Stimulated activated CD8-positive, alpha-beta memory T cell treated with anti-CD3 and anti-CD28 coated beads, Interleukin-7, amount 100 ng/mL, for 48 hours (primary cell): Measurements from ENCODE around the gene ATG4C.
"Not testable (repeated sequence)": the region's sequence is repeated elsewhere in the genome, so short reads cannot be mapped to it uniquely, and the experiment has no call there.

ENCODE experiments used
- DNase-seq, 2 donors: peaks; one replicate each; pipeline ENCODE4 v3.0.0-alpha.2; 2020; ENCODE audit warnings: low read depth in 1 of 2; ENCODE audit errors: extremely low read depth in 1 of 2

Gene ATG4C, protein sequence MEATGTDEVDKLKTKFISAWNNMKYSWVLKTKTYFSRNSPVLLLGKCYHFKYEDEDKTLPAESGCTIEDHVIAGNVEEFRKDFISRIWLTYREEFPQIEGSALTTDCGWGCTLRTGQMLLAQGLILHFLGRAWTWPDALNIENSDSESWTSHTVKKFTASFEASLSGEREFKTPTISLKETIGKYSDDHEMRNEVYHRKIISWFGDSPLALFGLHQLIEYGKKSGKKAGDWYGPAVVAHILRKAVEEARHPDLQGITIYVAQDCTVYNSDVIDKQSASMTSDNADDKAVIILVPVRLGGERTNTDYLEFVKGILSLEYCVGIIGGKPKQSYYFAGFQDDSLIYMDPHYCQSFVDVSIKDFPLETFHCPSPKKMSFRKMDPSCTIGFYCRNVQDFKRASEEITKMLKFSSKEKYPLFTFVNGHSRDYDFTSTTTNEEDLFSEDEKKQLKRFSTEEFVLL

DNA sequence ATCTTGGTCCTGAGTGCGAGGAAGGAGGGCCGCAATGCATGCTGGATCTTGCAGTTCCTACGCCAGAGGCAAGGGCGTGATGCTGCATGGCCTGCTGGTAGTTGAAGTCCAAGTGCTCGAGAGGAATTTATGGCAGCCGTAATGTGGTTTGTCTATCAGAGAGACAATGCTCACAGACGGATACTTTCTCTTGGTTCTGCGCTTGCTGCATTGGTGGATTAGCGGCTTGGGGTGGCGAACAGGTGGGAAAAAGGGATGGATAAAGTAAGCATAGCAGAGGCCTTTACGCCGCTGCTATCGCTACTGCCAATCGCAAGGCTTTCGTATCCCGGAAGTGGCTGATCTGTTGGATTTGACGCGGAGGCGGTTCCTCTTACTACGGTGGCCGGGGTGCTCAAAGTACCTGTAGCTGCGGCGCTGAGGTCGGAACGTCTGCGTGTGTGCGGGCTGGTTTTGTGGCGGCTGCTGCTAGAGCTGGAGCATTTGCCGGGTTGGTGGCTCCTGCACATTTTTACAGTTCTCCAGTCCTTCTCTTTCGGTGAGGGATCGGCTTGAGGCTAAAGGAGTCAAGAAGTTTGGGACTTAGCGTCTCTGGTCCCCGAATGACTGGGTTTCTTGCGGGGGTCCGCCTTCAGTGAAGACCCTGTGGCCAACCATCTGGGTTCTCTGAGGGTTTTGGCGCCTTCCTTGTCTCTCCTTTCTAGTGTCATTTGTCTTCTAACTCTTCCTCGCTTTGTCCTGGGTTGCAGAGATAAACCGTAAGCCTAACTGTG is at the start of gene ATG4C:
TSS of gene ATG4C (plus strand) at position 397 of the 773 bp plus-strand sequence. CDS start 19,655 bp downstream, outside the sequence.
- peak; percentile 72 to 88 for DNase-seq

DNA sequence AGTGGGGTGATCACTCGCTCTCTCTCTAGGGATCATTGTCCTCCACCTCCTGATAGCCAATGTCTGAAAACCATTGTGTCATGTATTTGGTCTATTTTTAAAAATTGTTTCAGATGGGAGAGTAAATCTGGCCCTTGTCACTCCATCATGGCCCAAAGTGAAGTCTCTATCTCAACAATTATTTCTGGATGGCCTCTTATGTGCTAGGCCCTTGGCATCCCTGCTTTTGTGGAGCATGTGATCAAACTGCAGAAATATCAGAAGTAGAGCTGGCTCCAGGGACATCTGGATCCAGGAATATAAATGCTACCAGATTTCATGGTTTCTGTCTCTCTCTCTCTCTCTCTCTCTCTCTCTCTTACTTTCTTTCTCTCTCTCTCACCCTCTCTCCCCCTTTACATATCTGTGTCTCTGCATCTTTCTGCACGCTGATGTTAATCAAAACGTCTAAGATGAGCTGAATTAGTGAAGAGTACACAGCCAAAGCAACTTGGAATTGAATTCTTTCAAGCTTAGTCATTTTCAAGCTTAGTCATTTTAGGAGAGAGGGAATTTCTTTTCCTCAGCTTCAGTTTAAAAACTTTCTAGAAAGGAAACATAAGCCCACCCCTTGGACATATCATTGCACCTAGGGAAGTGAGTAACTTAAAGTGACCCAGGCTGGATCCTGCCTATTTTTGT is 48.3 kb upstream of the ATG4C start:
- no peak for DNase-seq

DNA sequence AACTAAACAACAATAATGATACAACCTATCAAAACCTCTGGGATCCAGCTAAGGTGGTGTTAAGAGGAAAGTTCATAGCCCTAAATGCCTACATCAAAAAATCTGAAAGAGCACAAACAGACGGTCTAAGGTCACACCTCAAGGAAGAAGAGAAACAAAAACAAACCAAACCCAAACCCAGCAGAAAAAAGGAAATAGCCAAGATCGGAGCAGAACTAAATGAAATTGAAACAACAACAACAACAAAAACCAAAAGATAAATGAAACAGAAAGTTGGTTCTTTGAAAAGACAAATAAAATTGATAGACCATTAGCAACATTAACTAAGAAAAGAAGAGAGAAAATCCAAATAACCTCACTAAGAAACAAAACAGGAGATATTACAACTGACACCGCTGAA is 43.2 kb upstream of the ATG4C start:
- DNase-seq: not testable (repeated sequence)

DNA sequence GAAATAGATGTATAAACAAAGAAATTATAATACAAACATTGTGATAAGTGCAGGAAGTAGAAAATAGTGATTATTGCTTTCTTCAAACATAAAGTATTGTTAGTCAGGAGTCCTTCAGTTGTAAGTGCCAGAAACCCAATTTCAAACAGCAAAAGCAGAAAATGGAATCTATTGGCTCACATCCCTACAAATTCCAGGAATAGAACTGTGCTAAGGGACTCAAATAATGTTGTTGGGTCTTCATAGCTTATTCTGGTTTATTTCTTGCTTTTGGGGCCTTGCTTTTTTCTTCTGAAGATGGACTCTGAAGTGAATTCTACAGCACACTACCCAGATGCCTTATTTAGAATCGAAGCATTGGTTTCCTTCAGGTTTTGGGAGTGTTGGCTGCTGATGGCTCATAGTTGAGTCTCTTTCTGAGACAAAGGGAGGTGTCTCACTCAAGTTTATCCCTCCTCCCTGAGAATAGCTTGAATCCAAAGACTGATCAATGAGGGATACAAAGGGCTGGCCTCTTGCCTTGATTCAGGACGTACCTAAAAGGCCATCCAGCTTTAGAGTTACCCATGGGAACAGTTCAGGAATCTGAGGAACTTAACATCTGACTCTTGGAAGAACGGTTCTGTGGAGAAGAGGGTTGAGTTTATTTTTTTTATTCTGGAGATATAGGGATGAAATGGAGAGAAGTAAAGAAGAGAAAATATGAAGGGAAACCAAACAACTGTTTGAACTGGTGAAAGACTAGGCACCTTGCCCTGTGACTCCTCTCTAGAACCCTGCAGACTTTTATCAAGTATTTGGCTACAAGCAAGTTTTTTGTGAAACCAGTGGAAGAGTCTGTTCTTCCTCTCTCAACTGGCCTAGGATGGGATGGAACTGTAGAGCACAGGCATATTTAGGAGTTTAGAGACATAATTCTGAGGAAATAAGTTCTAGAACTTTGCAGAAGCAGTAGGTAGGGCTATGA is 39.0 kb upstream of the ATG4C start:
- DNase-seq: no peak

DNA sequence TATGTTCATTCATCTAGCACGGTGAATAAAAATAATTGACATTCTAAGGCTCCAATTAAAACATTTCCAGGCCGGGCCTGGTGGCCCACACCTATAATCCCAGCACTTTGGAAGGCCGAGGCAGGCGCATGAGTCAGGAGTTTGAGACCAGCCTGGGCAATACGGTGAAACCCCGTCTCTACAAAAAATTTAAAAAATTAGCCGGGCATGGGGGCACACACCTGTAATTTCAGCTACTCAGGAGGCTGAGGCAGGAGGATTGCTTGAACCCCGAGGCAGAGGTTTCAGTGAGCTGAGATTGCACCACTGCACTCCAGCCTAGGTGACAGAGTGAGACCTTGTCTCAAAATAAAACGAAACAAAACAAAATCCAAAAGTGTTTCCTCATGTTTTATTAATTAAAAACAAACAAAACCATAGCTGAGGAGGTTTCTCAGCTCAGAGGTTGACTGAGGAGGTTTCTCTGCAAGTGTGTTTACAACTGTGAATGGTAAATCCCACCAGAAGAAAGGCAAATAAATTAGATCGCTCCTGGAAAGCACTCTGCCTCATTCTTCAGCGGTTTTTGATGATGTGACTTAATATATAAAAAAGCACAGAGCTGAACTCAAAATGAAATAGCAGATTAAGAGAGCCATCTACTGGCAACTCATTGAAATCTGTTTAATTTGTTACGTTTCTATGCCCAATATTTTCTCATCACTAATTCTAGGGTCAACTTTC is 37.7 kb upstream of the ATG4C start:
- DNase-seq: no peak

DNA sequence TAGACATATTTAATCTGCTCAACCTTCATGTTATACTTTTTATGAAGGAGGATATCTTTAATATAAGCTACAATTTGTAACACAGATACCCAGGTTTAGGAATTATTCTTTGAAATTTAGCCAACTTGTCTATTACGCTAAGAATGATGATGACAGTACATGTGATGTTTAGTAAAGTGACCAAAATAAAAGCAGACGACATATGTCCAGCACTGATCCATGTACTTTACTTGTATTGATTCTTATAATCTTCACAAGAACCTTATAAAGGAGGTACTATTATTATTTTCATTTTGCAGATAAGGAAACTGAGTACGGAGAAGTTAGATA is 37.2 kb upstream of the ATG4C start:
- no peak for DNase-seq

DNA sequence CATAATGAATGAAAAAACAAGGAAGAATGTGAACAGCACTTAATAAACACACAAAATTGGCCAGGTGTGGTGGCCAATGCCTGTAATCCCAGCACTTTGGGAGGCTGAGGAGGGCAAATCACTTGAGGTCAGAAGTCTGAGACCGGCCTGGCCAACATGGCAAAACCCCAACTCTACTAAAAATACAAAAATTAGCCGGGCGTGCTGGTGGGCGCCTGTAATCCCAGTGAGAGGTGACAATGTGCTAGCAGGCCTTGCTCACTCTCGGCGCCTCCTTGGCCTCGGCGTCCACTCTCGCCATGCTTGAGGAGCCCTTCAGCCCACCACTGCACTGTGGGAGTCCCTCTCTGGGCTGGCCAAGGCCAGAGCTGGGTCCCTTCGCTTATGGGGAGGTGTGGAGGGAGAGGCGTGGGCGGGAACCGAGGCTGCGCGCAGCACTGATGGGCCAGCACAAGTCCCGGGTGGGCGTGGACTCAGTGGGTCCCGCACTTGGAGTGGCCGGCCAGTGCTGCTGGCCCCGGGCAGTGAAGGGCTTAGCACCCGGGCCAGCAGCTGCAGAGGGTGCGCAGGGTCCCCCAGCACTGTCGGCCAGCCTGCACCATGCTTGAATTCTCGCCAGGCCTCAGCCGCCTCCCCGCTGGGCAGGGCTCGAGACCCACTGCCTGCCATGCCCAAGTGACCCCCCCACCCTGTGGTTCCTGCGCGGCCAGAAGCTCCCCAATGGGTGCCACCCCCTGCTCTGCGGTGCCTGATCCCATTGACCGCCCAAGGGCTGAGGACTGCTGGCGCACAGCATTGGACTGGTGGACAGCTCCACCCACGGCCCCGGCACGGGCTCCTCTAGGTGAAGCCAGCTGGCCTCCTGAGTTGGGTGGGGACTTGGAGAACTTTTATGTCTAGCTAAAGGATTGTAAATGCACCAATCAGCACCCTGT is 30.6 kb upstream of the ATG4C start:
- no peak for DNase-seq

DNA sequence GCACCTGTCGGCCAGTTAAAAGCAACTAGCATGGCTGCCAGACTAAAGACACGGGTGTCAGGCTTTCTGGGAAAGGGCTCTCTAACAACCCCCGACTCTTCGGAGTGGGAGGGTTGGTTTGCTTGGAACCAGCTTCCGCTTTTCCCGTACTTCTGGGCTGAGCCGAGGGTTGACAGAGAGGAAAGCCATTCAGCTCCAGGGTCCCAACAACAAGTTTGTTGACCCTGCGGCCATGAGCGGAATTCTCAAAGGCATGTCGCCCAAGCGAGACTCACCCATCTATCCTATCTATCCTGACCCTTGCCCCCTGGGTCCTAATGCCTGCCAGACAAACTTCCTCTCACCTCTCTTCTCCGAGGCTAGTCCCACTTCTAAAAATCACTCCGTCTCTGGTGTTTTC is 29.0 kb upstream of the ATG4C start:
- not testable (repeated sequence) for DNase-seq

DNA sequence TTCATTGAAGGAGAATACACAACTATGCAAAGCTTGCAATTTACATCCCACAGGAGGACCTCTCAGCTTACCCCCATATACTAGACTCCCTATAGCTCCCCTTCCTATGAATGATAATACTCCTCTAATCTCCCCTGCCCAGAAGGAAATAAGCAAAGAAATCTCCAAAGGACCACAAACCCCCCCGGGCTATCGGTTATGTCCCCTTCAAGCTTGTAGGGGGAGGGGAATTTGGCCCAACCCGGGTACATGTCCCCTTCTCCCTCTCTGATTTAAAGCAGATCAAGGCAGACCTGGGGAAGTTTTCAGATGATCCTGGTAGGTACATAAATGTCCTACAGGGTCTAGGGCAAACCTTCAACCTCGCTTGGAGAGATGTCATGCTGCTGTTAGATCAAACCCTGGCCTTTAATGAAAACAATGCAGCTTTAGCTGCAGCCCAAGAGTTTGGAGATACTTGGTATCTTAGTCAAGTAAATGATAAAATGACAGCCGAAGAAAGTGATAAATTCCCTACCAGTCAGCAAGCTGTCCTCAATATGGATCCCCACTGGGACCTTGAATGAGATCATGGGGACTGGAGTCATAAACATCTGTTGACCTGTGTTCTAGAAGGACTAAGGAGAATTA is 27.6 kb upstream of the ATG4C start:
- DNase-seq: not testable (repeated sequence)

DNA sequence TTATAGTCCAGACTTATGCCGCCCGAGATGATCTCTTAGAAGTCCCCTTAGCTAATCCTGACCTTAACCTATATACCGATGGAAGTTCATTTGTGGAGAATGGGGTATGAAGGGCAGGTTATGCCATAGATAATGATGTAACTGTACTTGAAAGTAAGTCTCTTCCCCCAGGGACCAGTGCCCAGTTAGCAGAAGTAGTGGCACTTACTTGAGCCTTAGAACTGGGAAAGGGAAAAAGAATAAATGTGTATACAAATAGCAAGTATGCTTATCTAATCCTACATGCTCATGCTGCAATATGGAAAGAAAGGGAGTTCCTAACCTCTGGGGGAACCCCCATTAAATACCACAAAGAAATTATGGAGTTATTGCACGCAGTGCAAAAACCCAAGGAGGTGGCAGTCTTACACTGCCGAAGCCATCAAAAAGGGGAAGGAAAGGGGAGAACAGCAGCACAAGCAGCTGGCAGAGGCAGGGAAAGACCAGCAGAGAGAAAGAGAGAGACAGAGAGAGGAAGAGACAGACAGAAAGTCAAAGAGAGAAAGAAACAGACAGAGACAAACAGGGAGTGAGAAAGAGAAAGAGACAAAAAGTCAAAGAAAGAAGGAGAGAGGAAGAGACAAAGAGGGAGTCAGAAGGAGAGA is 24.6 kb upstream of the ATG4C start:
- DNase-seq: not testable (repeated sequence)

DNA sequence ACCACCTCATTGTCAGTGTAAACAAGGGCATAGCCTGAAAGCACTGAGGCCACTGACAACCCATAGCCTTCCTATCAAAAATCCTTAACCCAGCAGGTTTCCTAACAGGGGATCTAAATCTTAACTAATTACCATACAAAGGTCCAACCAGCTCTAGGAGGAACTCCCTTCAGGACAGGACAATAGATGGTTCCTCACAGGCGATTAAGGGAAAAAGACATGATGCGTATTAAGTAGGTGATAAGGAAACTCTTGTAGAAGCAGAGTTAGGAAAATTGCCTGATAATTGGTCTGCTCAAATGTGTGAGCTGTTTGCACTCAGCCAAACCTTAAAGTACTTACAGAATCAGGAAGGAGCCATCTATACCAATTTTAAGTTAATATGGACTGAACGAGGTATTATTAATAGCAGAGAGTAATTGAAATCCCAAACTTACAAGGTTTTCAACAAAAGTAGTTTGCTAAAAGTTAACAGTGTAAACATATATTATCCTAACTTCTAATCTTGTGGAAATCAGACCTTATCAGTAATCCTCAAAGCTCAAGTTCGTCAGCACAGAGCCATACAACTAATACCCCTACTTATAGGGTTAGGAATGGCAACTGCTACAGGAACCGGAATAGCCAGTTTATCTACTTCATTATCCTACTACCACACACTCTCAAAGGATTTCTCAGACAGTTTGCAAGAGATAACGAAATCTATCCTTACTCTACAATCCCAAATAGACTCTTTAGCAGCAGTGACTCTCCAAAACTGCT is 23.7 kb upstream of the ATG4C start:
- not testable (repeated sequence) for DNase-seq

DNA sequence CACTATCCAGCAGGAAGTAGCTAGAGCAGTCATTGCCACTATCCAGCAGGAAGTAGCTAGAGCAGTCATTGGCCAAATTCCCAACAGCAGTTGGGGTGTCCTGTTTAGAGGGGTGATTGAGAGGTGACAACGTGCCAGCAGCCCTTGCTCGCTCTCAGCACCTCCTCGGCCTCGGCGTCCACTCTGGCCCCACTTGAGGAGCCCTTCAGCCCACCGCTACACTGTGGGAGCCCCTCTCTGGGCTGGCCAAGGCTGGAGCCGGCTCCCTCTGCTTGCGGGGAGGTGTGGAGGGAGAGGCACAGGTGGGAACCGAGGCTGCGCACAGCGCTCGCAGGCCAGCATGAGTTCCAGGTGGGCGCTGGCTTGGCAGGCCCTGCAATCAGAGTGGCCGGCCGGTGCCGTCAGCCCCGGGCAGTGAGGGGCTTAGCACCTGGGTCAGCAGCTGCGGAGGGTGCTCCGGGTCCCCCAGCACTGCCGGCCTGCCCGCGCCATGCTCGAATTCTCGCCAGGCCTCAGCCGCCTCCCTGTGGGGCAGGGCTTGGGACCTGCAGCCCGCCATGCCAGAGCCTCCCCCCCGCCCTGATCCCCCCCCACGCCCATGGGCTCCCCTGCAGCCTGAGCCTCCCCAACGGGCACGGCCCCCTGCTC is 22.6 kb upstream of the ATG4C start:
- DNase-seq: not testable (repeated sequence)

DNA sequence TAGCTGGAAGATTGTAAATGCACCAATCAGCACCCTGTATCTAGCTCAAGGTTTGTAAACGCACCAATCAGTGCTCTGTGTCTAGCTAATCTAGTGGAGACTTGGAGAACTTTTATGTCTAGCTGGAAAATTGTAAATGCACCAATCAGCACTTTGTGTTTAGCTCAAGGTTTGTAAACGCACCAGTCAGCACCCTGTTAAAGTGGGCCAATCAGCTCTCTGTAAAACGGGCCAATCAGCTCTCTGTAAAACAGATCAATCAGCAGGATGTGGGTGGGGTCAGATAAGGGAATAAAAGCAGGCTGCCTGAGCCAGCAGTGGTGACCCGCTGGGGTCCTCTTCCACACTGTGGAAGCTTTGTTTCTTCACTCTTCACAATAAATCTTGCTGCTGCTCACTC is 21.9 kb upstream of the ATG4C start:
- not testable (repeated sequence) for DNase-seq

DNA sequence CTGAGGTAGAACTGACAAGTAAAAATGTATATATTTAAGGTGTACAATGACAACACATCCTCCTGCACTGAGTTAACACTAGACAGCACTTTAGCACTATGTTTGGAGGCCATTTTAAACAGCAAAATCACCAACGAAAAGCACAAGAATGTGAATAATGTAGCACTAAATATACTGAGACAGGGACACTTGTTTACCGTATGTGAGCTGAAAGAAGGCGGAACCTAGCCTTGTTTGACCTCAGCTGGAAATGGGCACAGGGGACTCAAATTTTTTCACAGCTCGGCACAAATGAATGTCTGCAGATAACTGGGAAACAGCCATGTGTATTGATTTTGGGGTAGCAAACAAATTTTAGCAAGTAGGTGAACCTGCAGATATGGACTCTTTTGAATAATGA is 18.0 kb upstream of the ATG4C start:
- no peak for DNase-seq

DNA sequence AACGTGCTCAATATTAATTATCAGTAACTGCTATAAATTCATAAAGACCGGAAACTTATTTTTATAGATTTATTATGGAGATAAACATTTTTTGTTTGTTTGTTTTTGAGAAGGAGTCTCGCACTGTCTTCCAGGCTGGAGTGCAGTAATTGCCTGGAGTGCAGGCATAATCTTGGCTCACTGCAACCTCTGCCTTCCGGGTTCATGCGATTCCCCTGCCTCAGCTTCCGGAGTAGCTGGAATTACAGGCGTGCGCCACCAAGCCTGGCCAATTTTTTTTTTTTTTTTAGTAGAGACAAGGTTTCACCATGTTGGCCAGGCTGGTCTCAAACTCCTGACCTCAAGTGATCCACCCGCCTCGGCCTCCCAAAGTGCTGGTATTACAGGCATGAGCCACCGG is 15.4 kb upstream of the ATG4C start:
- not testable (repeated sequence) for DNase-seq

DNA sequence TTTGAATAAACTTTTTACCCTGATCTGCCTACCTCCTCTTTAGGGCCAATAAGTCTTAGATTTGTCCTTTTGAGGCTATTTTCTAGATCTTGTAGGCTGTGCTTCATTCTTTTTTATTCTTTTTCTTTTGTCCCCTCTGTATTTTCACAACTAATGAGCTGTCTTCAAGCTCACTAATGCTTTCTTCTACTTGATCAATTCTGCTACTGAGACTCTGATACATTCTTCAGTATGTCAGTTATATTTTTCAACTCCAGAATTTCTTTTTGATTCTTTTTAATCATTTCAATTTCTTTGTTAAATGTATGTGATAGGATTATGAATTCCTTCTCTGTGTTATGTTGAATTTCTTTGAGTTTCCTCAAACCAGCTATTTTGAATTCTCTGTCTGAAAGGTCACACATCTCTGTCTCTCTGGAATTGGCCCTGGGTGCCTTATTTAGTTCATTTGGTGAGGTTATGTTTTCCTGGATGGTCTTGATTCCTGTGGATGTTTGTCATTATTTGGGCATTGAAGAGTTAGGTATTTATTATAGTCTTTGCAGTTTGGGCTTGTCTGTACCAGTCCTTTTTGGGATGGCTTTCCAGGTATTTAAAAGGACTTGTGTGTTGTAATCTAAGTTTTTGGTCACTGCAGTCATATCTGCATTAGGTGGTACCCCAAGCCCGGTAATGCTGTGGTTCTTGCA is 11.2 kb upstream of the ATG4C start:
- no peak for DNase-seq
